Muscle layer of duodenum (tissue), 2 donors: ENCODE data around the gene MEX3A.
"Not testable (repeated sequence)": the region's sequence is repeated elsewhere in the genome, so short reads cannot be mapped to it uniquely, and the experiment has no call there.

Experiments
- H3K27ac ChIP-seq: one replicate; pipeline ENCODE4 v1.7.0; 2013; ENCODE audit warnings: mild to moderate bottlenecking, low read length
- H3K27me3 ChIP-seq: one replicate; pipeline ENCODE4 v1.7.0; 2013; ENCODE audit warnings: low read depth, mild to moderate bottlenecking, control low read depth, low read length
- H3K36me3 ChIP-seq, 2 donors: one replicate each; pipeline ENCODE4 v1.7.0; 2013; ENCODE audit warnings: low read length in 2 of 2, control low read depth in 1 of 2, mild to moderate bottlenecking in 1 of 2; ENCODE audit not compliant: insufficient read depth in 2 of 2, control insufficient read depth in 1 of 2
- H3K4me1 ChIP-seq, 2 donors: one replicate each; pipeline ENCODE4 v1.7.0; 2013; ENCODE audit warnings: low read length in 2 of 2, mild to moderate bottlenecking in 2 of 2, control low read depth in 1 of 2, moderate library complexity in 1 of 2; ENCODE audit not compliant: insufficient read depth in 2 of 2, control insufficient read depth in 1 of 2
- H3K4me3 ChIP-seq, 2 donors: one replicate each; pipeline ENCODE4 v1.7.0; 2013; ENCODE audit warnings: low read length in 2 of 2, low read depth in 1 of 2, mild to moderate bottlenecking in 1 of 2
- H3K9me3 ChIP-seq, 2 donors: one replicate each; pipeline ENCODE4 v1.7.0; 2013; ENCODE audit warnings: low read length in 2 of 2, control low read depth in 1 of 2, mild to moderate bottlenecking in 1 of 2; ENCODE audit not compliant: control insufficient read depth in 1 of 2
- donor health status: healthy.

MEX3A gene

GRCh38 chr1:156045076-156045475 is 37.2 kb downstream of the MEX3A start:
- Histone ChIP-seq H3K27me3 (no peaks in the 10 kb centered on the region), H3K4me3 (no peak overlapping the region), H3K9me3 (no peaks in the 10 kb centered on the region), H3K4me1 (no peaks in the 10 kb centered on the region), H3K27ac (no peak overlapping the region), H3K36me3 (peaks cover 27 to 61% of the 10 kb centered on the region in 2 donors)

DNA sequence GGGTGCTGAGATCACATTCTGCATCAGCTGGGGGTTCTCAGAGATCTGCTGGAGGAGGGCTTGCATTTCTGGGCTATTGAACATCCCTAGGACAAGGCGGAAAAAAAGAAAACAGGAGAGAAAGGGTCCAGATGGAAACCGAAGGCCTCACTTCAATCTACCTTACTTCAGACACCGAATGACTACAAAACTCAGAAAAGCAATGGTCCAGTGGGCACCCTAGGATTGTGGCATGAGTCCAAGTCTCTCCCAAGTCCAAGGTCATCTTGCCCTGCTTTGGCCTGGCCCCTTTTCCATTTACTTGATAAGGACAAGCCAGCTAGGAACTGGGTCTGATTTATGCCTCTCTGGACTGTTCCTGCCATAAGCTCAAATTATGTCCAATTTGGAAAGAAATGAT is 39.4 kb downstream of the MEX3A start:
- H3K9me3 ChIP-seq: no peaks in the 10 kb centered on the region
- H3K27me3 ChIP-seq: no peaks in the 10 kb centered on the region
- H3K36me3 ChIP-seq: peaks cover 20 to 52% of the 10 kb centered on the region in 2 donors
- H3K27ac ChIP-seq: no peak overlapping the region
- H3K4me3 ChIP-seq: no peak overlapping the region
- no peaks in the 10 kb centered on the region for H3K4me1 ChIP-seq

DNA sequence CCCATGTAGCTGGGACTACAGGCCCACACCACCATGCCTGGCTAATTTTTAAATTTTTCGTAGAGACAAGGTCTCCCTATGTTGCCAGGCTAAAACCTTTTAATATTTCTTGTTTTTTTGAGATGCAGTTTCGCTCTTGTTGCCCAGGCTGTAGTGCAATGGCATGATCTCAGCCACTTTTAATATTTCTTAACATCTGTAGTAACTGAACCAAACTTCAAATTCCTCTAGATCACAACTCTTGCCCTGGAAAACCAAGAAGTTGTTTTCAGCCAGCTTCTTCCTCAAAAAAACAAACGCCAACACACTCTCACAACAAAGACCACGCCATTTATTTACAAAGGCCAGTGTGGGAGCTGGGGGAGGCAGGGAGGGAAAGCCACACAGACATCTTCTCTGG is 47.3 kb downstream of the MEX3A start:
- H3K36me3 ChIP-seq: peaks cover 0 to 12% of the 10 kb centered on the region in 2 donors
- H3K4me3 ChIP-seq, H3K4me1 ChIP-seq, H3K27me3 ChIP-seq, H3K9me3 ChIP-seq, H3K27ac ChIP-seq: not testable (repeated sequence)

DNA sequence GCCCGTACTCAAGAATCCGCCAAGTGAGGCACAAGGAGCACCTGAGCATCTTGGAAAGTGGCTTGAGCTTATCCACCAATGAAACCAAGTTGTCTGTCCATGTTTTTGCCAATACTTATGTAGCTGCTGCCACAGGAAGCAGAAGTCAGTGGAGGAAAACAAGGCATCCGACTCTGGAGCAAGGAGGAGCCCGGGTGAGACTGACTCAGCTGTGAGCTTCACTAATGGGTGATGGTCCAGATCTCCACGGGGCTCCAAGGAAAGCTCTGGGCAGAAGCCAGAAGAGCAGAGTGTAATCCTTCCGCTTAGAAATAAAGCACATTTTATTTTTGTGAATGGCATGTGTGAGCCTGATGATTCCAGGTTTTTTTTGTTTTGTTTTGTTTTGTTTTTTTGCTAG is 49.3 kb downstream of the MEX3A start:
- H3K27ac ChIP-seq: no peak overlapping the region
- H3K4me1 ChIP-seq: no peaks in the 10 kb centered on the region
- no peaks in the 10 kb centered on the region for H3K27me3 ChIP-seq
- no peak overlapping the region for H3K4me3 ChIP-seq
- H3K36me3 ChIP-seq: peaks cover 0 to 11% of the 10 kb centered on the region in 2 donors
- H3K9me3 ChIP-seq: no peaks in the 10 kb centered on the region

GRCh38 chr1:156026588-156026987 is 55.7 kb downstream of the MEX3A start:
- no peak overlapping the region for H3K4me3 ChIP-seq
- H3K9me3 ChIP-seq: no peaks in the 10 kb centered on the region
- H3K4me1 ChIP-seq: no peaks in the 10 kb centered on the region
- H3K27me3 ChIP-seq: no peaks in the 10 kb centered on the region
- H3K27ac ChIP-seq: no peak overlapping the region
- no peaks in the 10 kb centered on the region for H3K36me3 ChIP-seq

DNA sequence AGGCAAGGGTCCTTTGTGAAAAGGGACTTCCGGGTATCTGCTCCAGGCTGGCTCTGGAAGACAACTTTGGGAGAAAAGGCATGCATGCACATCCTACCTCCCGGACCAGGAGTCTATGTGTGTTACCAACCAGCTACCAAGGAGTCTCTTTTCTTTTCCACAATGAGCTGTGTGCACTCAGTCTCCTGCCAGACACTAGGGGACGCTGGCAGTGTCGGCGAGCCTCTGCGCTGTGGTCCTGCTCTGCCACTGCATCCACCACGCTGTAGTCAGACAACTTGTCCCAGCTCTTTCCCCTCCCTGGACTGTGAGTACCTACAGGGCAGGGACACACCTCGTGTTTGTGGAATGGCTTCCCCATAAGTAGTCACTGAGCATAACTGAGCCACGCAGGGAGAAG is 56.4 kb downstream of the MEX3A start:
- no peaks in the 10 kb centered on the region for H3K36me3 ChIP-seq
- no peaks in the 10 kb centered on the region for H3K27me3 ChIP-seq
- no peak overlapping the region for H3K27ac ChIP-seq
- no peaks in the 10 kb centered on the region for H3K9me3 ChIP-seq
- H3K4me1 ChIP-seq: no peaks in the 10 kb centered on the region
- no peak overlapping the region for H3K4me3 ChIP-seq

- Histone ChIP-seq H3K9me3 (no peaks in the 10 kb centered on the region), H3K4me3 (no peak overlapping the region), H3K36me3 (no peaks in the 10 kb centered on the region), H3K27me3 (no peaks in the 10 kb centered on the region), H3K27ac (no peak overlapping the region), H3K4me1 (peaks cover 4 to 5% of the 10 kb centered on the region in 2 donors)
These were observed 57.5 kb downstream of the MEX3A start for GRCh38 chr1:156024801-156025200.
